Gastroesophageal sphincter (tissue), 3 donors: ENCODE data around the gene HOXB6.

ENCODE experiments used
- CTCF ChIP-seq, 4 experiments: fragments of 200-600 bp in 2 of 4; fragments of 450-650 bp in 2 of 4; sonication (generic) in 1 of 4; IDR thresholded peaks; one replicate each; pipeline ENCODE4 v1.5.1; 2017 to 2019; ENCODE audit warnings: antibody characterized with exemption in 4 of 4, mild to moderate bottlenecking in 2 of 4, moderate library complexity in 2 of 4
- POLR2A ChIP-seq, 2 donors: fragments of 450-650 bp; IDR thresholded peaks; one replicate each; pipeline ENCODE4 v1.6.1; 2017; ENCODE audit warnings: antibody characterized with exemption in 2 of 2, mild to moderate bottlenecking in 2 of 2, moderate library complexity in 1 of 2
- POLR2AphosphoS5 ChIP-seq: sonication (generic); formaldehyde crosslinking; IDR thresholded peaks from one replicate; pipeline ENCODE4 v1.6.1; 2017; ENCODE audit warnings: antibody characterized with exemption

- TF ChIP-seq CTCF (IDR thresholded peaks at IDR 0.05) (no peak), POLR2A (IDR thresholded peaks at IDR 0.05) (no peak), POLR2AphosphoS5 (no peak)
Measured at GRCh38 chr17:48639982-48640857, 35.4 kb upstream of the HOXB6 start.
